Measurements from ENCODE around the gene MTA3.
"Not testable (repeated sequence)": the region's sequence is repeated elsewhere in the genome, so short reads cannot be mapped to it uniquely, and the experiment has no call there.

MTA3 gene

GRCh38 chr2:42567806-42568400, 529 bp upstream of the MTA3 start:
- DNase-seq: no peak

- no peak for DNase-seq
Measured at GRCh38 chr2:42569116-42569711, 782 bp downstream of the MTA3 start.

GRCh38 chr2:42569883-42570282, 1.5 kb downstream of the MTA3 start:
- no peak for DNase-seq

- DNase-seq: no peak
Measured at GRCh38 chr2:42572297-42573081, 4.1 kb downstream of the MTA3 start.

GRCh38 chr2:42573256-42573655, 4.8 kb downstream of the MTA3 start:
- DNase-seq: no peak

GRCh38 chr2:42575458-42576064, 7.1 kb downstream of the MTA3 start:
- DNase-seq: no peak

GRCh38 chr2:42578621-42579020, 10.2 kb downstream of the MTA3 start:
- no peak for DNase-seq

- no peak for DNase-seq
Measured at GRCh38 chr2:42581257-42581656, 12.8 kb downstream of the MTA3 start.

- DNase-seq: not testable (repeated sequence)
Measured at GRCh38 chr2:42584628-42585027, 16.2 kb downstream of the MTA3 start.

GRCh38 chr2:42585779-42586178, 17.3 kb downstream of the MTA3 start:
- DNase-seq: no peak

GRCh38 chr2:42587526-42588117, 19.2 kb downstream of the MTA3 start:
- no peak for DNase-seq

GRCh38 chr2:42588121-42588520, 19.7 kb downstream of the MTA3 start:
- DNase-seq: no peak

- no peak for DNase-seq
Measured at GRCh38 chr2:42590176-42590575, 21.7 kb downstream of the MTA3 start.

- DNase-seq: no peak
Measured at GRCh38 chr2:42593282-42593681, 24.9 kb downstream of the MTA3 start.

- no peak for DNase-seq
Measured at GRCh38 chr2:42598656-42599055, 30.2 kb downstream of the MTA3 start.

GRCh38 chr2:42601076-42601475, 32.6 kb downstream of the MTA3 start:
- no peak for DNase-seq

- no peak for DNase-seq
Measured at GRCh38 chr2:42602218-42602875, 33.9 kb downstream of the MTA3 start.

GRCh38 chr2:42602876-42603219, 34.4 kb downstream of the MTA3 start:
- no peak for DNase-seq

GRCh38 chr2:42604341-42604867, 36.0 kb downstream of the MTA3 start:
- not testable (repeated sequence) for DNase-seq

GRCh38 chr2:42606166-42606565, 37.7 kb downstream of the MTA3 start:
- not testable (repeated sequence) for DNase-seq

GRCh38 chr2:42607101-42607637, 38.7 kb downstream of the MTA3 start:
- DNase-seq: no peak
